Measurements from ENCODE around the gene PLEKHF1.

PLEKHF1 gene

DNA sequence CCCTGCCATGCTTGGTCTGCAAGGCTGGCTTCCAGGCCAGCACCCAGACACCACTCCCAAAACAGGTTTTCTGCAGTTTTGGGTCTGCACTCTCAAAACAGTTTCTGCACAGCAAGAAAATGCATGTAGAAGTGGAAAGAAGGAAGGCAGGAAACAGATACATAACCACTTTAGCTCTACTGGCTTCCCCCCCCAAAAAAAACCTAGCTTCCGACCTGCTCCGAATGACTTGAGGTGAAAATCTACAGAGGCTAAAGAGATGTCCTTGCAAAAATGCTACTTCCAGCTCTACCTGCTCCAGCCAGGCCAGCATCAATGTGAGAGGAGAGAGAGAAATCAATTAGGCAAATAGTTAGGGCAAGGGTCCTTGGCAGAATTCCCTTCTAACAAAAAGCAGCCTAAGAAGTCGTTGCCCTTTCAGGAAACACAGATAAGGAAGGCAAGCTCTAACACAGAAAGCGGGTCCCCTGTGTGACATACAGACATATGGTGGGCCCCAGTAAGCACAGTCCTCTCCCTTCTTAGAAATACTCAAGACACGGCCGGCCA is 46.4 kb downstream of the PLEKHF1 start:
- Histone ChIP-seq H3K9me3 (ENCODE audit: control insufficient read depth in 1 of 2, low read length in 2 of 2) (no peaks in the 10 kb centered on the region), H3K36me3 (ENCODE audit: control insufficient read depth in 1 of 2, insufficient read depth in 2 of 2, low read length in 2 of 2) (peaks cover 5 to 20% of the 10 kb centered on the region in 2 donors), H3K27ac (ENCODE audit: low read length) (no peak overlapping the region), H3K4me3 (ENCODE audit: low read depth in 1 of 2, low read length in 2 of 2) (no peak overlapping the region), H3K27me3 (ENCODE audit: low read depth, low read length) (no peaks in the 10 kb centered on the region), H3K4me1 (ENCODE audit: control insufficient read depth in 1 of 2, insufficient read depth in 2 of 2, low read length in 2 of 2) (peaks cover 8 to 42% of the 10 kb centered on the region in 2 donors)

DNA sequence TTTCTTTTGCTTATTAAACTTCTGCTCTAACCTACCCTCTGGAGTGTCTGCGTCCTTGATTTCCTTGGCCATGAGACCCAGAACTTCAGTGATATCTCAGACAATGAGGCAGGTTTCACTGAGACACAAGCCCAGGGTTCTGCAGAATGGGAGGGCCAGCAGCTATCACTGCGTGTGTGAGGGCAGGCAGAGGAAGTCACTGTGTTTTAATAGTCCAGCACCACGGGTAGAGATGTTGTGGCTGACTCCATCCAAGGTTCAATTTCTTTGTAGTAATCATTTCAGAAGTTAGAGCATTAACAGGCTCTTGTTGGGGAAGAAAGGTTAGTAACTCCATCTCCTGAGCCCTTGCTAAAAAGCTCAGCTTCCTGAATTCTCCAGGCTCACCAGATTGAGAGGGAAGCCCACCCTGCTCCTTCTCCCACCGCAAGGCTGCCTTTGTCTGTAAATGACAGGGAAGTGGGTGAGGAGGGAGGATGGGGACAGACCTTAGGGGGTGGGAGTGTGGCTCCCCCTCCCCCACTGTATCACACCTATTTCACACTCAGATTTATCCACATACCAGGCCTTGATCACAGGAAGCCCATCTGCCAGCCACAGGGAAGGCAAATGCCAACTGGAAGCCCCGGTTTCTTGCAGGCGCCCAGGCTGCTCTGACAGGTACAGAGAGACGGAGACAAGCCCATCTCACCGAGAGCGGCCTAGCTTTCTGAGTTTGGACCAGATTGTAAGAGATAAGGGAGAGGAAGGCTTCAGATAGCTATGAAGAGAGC is 47.7 kb downstream of the PLEKHF1 start:
- H3K4me1 ChIP-seq (ENCODE audit: control insufficient read depth in 1 of 2, insufficient read depth in 2 of 2, low read length in 2 of 2), result peaks cover 8 to 42% of the 10 kb centered on the region in 2 donors
- no peak overlapping the region for H3K4me3 ChIP-seq (ENCODE audit: low read depth in 1 of 2, low read length in 2 of 2)
- H3K27ac ChIP-seq (ENCODE audit: low read length), result no peak overlapping the region
- no peaks in the 10 kb centered on the region for H3K27me3 ChIP-seq (ENCODE audit: low read depth, low read length)
- H3K36me3 ChIP-seq (ENCODE audit: control insufficient read depth in 1 of 2, insufficient read depth in 2 of 2, low read length in 2 of 2), result peaks cover 0 to 12% of the 10 kb centered on the region in 2 donors
- no peaks in the 10 kb centered on the region for H3K9me3 ChIP-seq (ENCODE audit: control insufficient read depth in 1 of 2, low read length in 2 of 2)

DNA sequence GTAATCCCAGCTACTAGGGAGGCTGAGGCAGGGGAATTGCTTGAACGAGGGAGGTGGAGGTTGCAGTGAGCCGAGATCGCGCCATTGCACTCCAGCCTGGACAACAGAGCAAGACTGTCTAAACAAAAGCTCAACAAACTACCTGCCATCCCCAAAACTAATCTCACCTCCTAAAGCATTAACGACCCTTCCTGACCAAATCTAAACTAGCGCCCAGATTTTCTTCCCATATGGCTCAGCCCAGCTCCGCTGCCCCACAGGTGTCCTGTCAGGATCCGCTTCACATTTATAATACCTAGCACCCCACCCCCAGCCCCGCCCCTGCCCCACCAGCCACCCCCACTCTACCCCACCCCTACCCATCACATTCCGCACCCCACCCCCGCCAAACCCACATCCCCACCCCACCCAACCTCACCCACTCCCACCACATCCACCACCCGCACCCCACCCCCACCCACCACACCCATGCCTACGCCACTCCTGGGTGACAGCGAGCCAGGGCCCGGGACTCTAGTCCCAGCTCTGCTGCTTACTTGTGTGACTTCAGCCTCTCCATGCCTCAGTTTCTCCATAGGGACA is 49.2 kb downstream of the PLEKHF1 start:
- H3K4me3 ChIP-seq (ENCODE audit: low read depth in 1 of 2, low read length in 2 of 2), result peak overlapping the region; percentile 73 to 76
- H3K27ac ChIP-seq (ENCODE audit: low read length), result peak overlapping the region; percentile 95
- H3K27me3 ChIP-seq (ENCODE audit: low read depth, low read length), result no peaks in the 10 kb centered on the region
- H3K36me3 ChIP-seq (ENCODE audit: control insufficient read depth in 1 of 2, insufficient read depth in 2 of 2, low read length in 2 of 2), result no peaks in the 10 kb centered on the region
- peaks cover 8 to 37% of the 10 kb centered on the region in 2 donors for H3K4me1 ChIP-seq (ENCODE audit: control insufficient read depth in 1 of 2, insufficient read depth in 2 of 2, low read length in 2 of 2)
- H3K9me3 ChIP-seq (ENCODE audit: control insufficient read depth in 1 of 2, low read length in 2 of 2), result no peaks in the 10 kb centered on the region

DNA sequence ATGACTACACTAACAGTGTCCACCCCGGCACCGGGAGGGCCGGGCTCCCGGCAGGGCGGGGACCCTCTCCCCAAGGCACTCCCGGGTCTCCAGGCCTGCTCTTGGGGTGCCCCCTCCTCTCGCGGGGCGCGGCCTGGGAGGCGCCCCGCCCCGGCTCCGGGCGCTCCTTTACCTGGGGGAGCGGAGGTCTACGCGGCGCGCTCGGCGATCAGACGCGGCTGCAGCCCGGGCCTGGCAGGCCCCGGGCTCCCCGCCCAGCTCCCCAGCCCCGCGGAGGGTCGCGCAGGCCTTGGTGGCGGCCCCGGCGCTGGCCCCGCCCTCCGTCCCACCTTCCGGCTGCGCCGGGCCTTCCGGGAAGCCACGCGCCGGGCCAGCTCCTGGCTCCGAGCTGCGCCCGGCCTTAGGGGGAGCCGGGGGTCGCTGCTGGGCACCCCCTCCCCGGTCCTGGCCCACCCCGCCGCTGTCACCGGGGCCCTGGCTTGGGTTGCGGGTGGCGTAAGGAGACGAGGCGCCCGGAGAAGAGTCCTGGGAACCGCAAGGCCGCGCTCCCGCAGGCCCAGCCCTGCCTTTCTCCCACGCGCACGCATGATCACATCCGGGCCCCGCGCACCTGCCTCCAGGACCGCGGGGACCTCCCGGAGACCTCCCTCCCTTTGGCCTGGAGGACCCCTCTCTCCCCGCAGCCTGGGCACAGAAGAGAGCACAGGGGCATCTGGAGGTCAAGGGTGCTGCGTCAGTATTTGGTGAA is 49.9 kb downstream of the PLEKHF1 start, which contains the start of gene C19orf12:
Gene C19orf12 (minus strand): TSS at position 309 of the 748 bp plus-strand sequence. CDS start 6,848 bp downstream, outside the sequence.
- Histone ChIP-seq H3K27me3 (ENCODE audit: low read depth, low read length) (no peaks in the 10 kb centered on the region), H3K9me3 (ENCODE audit: control insufficient read depth in 1 of 2, low read length in 2 of 2) (no peaks in the 10 kb centered on the region), H3K27ac (ENCODE audit: low read length) (peak within 1 kb of the TSS; percentile 95), H3K36me3 (ENCODE audit: control insufficient read depth in 1 of 2, insufficient read depth in 2 of 2, low read length in 2 of 2) (no peaks in the 10 kb centered on the region), H3K4me1 (ENCODE audit: control insufficient read depth in 1 of 2, insufficient read depth in 2 of 2, low read length in 2 of 2) (peaks cover 8 to 37% of the 10 kb centered on the region in 2 donors), H3K4me3 (ENCODE audit: low read depth in 1 of 2, low read length in 2 of 2) (peak within 1 kb of the TSS; percentile 73 to 76)

DNA sequence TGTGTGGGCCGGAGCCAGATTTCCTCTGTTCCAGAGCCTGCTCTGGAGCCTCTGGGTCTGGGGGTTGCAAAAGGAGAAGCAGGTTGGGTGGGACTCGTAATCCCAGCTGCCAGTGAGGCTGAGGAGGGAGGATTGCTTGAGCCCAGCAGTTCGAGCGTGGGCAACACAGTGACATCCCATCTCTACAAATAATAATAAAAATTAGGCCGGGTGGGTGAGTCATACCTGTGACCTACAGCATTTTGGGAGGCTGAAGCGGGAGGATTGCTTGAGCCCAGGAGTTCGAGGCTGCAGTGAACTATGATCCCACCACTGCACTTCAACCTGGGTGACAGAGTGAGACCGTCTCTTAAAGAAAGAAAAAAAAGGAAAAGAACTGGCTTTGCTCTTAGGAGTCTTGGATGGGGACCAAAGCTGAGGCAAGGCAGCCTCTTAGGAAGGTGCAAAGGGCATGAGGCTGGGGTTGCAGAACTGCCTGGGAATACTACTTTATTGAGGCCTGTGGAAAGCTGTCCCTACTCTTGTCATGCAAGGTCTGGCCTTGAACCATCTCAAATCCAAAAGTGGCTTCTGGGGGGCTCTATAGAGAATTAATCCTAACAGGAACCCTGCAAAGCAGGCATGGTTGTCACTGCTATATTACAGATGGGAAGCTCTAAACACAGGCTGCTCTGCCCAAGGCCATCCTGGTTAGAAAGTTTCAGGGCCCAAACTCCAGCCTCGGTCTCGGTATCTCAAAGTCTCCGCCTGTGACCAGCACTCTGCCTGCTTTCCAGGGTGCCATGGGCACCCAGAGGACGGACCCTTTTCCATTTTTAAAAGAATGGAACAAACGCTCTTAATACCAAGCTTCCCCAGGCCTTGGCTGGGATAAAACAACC is 50.7 kb downstream of the PLEKHF1 start:
- Histone ChIP-seq H3K9me3 (ENCODE audit: control insufficient read depth in 1 of 2, low read length in 2 of 2) (no peaks in the 10 kb centered on the region), H3K4me1 (ENCODE audit: control insufficient read depth in 1 of 2, insufficient read depth in 2 of 2, low read length in 2 of 2) (peaks cover 8 to 33% of the 10 kb centered on the region in 2 donors), H3K4me3 (ENCODE audit: low read depth in 1 of 2, low read length in 2 of 2) (peak overlapping the region; percentile 73 to 76), H3K27ac (ENCODE audit: low read length) (peak overlapping the region; percentile 95), H3K27me3 (ENCODE audit: low read depth, low read length) (no peaks in the 10 kb centered on the region), H3K36me3 (ENCODE audit: control insufficient read depth in 1 of 2, insufficient read depth in 2 of 2, low read length in 2 of 2) (no peaks in the 10 kb centered on the region)

DNA sequence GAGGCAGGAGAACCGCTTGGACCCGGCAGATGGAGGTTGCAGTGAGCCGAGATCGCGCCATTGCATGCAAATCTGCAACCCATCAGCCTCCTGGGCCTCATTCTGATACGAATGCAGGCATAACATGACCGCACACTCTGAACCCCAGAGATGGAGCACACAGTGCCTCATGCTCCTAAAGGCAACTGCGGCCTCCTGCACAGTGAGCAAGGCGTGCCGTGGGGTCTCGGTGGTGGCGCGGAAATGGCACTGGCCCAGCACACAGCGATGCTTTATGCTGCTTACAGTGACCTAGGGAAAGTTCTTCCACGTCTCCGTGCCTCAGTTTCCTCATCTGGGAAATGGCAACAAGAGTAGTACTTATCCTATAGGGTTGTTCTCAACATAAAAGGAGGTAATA is 51.8 kb downstream of the PLEKHF1 start:
- Histone ChIP-seq H3K4me3 (ENCODE audit: low read depth in 1 of 2, low read length in 2 of 2) (no peak overlapping the region), H3K9me3 (ENCODE audit: control insufficient read depth in 1 of 2, low read length in 2 of 2) (no peaks in the 10 kb centered on the region), H3K27ac (ENCODE audit: low read length) (no peak overlapping the region), H3K4me1 (ENCODE audit: control insufficient read depth in 1 of 2, insufficient read depth in 2 of 2, low read length in 2 of 2) (peaks cover 8 to 33% of the 10 kb centered on the region in 2 donors), H3K27me3 (ENCODE audit: low read depth, low read length) (no peaks in the 10 kb centered on the region), H3K36me3 (ENCODE audit: control insufficient read depth in 1 of 2, insufficient read depth in 2 of 2, low read length in 2 of 2) (no peaks in the 10 kb centered on the region)

DNA sequence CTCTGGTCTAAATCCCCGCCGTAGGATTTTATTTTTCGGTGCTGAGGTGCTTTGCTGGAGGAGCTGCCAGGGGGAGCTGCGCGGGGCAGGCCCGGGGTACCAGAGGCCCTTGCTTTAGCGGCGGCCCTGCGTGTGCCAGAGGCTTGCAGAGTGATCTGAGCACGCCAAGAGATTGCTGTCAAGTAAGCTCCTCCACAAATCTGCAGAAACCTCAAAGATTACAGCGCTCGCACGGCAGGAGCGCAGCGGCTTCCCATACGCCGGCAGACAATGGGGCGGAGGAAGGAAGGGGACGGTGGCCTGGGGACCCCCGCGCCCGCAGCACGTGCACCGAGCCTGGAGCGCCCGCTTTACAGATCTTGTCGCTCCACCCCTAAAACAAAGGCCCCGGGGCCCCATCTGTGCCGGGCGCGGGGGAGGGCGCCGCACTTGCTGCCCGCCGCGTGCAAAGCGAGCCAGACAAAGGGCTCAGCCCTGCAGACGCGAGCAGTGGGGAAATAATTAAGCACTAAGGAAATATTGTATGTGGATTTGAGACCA is 58.9 kb downstream of the PLEKHF1 start:
- Histone ChIP-seq H3K9me3 (ENCODE audit: control insufficient read depth in 1 of 2, low read length in 2 of 2) (no peaks in the 10 kb centered on the region), H3K4me3 (ENCODE audit: low read depth in 1 of 2, low read length in 2 of 2) (peak overlapping the region in 1 of 2 donors; percentile 60), H3K4me1 (ENCODE audit: control insufficient read depth in 1 of 2, insufficient read depth in 2 of 2, low read length in 2 of 2) (peaks cover 0 to 14% of the 10 kb centered on the region in 2 donors), H3K27me3 (ENCODE audit: low read depth, low read length) (no peaks in the 10 kb centered on the region), H3K36me3 (ENCODE audit: control insufficient read depth in 1 of 2, insufficient read depth in 2 of 2, low read length in 2 of 2) (no peaks in the 10 kb centered on the region), H3K27ac (ENCODE audit: low read length) (no peak overlapping the region)

DNA sequence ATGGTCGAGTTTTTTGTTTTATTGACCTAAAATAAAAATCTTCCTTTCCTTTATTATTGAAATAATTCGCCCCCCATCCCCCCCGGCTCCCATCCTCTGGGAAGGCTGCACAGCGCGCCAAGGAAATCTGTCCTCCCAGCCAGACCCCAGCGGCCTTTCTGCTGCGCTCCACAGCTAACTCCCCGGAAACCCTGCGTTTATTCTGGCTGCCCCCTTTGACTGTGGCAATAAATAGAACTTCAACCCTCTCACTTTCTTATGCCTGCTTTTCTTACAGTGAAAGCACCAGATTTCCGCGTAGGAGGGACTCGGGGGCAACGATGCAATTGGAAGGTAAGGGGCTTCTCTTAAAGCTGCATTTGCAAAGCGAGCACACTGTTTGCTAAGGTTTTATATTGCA is 59.5 kb downstream of the PLEKHF1 start:
- H3K27me3 ChIP-seq (ENCODE audit: low read depth, low read length), result no peaks in the 10 kb centered on the region
- H3K9me3 ChIP-seq (ENCODE audit: control insufficient read depth in 1 of 2, low read length in 2 of 2), result no peaks in the 10 kb centered on the region
- H3K4me3 ChIP-seq (ENCODE audit: low read depth in 1 of 2, low read length in 2 of 2), result peak overlapping the region in 1 of 2 donors; percentile 60
- no peak overlapping the region for H3K27ac ChIP-seq (ENCODE audit: low read length)
- no peaks in the 10 kb centered on the region for H3K36me3 ChIP-seq (ENCODE audit: control insufficient read depth in 1 of 2, insufficient read depth in 2 of 2, low read length in 2 of 2)
- H3K4me1 ChIP-seq (ENCODE audit: control insufficient read depth in 1 of 2, insufficient read depth in 2 of 2, low read length in 2 of 2), result peaks cover 0 to 14% of the 10 kb centered on the region in 2 donors

Data from muscle layer of duodenum (tissue), 2 donors.